Raji (cell line): ENCODE measurements around the gene VIPAS39.

Source experiments
- POLR2A ChIP-seq: IDR thresholded peaks from 2 replicates; pipeline ENCODE4 v1.6.1; 2011; ENCODE audit warnings: low read depth, low read length, control low read depth; ENCODE audit not compliant: insufficient read depth

VIPAS39 gene

DNA sequence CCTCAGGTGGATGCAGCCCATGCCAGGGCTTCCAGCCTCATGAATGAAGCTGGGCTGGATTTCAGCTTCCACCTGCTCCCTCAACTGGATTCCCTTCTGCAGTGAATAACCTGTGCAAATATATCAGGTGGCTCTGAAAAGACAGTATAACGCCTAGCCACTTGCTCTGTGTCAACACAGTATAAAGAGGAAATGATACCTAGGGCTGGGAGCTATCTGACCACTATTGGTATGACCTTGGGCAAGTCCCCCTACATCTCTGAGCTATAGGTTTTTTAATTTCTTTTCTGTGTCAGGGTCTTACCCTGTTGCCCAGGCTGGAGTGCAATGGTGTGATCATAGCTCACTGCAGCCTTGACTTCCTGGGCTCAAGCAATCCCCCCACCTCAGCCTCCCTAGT is 21.4 kb upstream of the VIPAS39 start:
- TF ChIP-seq POLR2A, result no peak

DNA sequence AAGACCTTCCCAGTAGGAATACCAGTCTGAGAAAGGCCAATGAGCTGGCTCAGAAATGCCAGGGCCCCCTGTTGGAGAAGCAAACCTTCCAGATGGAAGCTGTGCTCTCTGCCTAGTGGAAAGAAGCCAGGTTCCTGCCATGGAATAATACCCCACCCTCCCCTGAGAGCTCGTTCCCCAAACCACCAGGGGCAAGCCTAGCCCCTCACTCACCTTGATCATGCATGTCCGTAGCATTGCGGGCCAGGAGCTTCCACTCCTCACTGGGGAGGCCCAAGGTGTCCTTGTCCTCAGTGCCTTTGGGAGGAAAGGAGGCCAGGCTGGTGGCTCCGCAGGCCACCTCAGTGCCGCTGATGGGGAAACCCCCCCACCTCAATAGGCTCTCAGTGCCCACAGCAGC is 20.6 kb upstream of the VIPAS39 start:
- TF ChIP-seq POLR2A, result no peak

DNA sequence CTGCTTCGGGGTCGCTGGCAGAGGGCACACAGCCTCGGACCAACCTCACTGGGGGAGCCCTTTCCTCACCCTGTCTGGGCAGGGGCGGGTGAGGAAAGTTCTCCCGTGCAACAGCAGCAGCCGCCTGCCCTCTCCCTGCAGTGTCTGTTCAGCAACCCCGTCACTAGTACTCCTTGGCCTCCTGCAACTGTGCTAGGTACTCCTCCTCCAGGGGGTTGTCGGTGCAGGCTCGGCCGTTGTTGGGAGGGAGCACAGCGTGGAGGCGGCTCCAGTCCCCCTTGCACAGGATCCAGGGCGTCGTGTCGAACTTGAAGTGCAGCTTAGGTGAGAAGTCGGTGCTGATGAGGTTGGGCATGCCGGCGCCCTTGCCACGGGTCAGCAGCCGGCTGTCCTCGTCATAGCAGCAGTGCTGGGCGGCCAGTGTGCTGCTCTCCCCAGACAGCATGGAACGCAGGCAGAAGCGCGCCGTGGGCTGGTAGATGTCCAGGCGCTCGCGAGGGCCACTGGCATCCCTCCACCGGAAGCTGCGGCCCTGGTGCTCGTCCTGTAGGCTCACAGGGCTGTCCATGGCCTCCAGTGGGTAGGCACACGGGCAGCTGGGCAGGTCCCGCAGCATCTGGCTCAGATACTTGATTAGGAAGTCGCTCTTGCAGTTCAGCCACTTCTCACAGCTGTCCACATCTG is 18.2 kb upstream of the VIPAS39 start:
- TF ChIP-seq POLR2A, result no peak

DNA sequence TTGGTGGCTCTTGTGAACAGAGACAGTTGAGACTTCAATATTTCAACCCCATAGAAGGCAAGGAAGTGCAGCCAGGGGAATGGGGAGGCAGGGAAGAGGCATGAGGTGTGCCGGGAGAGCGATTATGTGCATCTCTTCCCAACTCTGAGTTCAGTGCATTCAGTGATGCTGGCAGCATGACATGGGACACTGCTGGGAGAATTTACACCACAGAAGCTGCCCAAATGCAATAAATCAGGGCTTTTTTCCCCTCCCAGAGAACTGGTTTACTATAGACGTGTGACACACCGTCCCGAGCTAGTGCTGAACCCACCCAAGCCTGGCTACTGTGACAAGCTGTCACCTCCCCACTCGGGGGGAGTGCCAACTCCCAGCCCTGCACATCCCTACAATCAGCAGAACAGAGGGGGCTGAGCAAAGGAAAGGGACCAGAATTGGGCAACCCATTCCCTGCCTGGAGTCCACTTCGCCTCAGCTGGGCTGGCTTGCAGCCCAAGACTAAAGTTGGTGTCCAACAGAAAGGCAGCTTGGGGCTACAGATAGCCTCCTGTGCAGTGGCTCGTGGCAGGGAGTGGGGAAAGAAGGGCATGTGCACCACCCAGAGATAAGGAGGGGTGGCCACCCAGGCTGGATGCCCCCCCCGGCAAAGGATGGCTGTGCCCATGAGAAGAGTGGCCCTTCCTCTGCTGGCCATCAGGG is 17.2 kb upstream of the VIPAS39 start:
- TF ChIP-seq POLR2A, result no peak

DNA sequence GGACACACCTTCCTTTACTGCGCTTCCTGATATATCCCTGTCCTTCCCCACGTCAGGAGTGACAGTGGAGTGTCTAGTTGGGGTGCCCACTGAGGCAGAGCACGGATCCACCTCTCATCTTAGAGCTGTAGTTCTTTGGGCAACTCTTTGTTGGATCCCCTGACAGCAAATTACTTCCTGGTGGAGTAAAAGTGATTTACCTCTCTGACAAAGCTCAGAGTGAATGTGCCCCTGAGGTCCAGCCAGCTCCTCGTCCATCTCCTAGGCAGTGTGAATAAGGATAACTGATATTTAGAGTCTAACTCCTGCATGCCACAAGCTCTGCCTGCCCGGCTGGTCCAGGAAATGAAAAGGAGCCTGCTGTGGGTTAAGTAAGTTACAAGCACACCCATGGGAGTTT is 16.5 kb upstream of the VIPAS39 start:
- no peak for TF ChIP-seq POLR2A

DNA sequence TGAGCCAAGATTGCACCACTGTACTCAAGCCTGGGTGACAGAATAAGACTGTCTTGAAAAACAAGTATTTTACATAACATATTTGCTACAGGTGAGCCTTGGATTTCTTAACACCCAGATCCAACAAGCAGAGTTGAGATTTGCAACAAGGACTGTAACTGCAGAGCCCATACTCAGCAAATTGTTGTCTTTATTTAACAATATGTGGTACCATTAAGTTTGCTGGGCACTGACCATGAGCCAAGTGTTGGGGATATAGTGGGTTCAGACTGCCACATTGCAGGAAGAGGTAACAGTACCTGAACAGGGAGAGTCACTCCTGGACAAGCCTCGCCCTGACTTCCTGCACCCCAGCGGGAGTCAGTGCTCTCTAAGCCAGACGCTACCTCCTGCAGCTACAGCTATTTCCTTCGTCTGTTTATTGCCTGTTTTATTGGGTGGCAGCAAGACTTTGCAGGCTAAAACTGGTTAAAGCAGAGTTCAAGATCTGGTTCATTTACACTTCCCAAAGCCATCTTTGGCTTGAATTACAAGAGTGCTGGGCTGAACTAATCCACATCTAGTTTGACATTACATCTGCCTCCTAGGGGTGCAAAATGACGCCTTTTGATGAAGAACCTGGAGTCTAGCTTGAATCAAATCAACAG is 12.9 kb upstream of the VIPAS39 start:
- TF ChIP-seq POLR2A, result no peak

DNA sequence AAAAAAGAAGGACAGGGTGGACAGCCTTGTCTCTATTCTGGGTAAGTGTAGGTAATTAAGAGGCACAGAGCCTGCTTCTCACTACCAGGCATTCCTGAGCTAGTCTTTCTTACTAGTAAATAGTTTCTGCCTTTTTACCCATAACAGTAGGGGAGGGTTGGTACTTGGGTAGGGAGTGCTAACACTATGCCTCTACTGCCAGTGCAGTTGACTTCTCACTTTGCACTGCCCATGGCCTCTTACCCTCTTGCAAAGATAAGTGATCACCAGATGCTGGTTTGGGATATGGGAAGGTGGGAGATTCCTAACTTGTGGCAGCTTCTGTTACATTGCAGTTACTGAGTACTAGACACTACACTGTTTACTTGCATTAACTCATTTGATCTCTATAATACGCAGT is 12.1 kb upstream of the VIPAS39 start:
- no peak for TF ChIP-seq POLR2A

DNA sequence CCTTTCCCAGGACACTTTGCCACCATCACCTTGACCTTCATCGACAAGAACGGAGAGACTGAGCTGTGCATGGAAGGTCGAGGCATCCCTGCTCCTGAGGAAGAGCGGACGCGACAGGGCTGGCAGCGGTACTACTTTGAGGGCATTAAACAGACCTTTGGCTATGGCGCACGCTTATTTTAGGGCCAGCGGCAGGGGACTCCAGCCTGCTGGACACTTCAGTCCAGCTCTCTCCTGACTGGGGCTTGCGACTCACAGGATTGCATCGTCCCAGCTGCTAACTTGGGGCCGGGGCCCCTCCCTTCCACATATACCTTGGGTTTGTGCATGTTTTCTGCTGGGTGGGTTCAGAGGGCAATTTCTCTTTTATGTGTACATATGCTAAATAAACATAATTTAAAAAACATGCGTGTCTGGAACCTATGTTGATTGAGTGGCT is 11.7 kb upstream of the VIPAS39 start:
- no peak for TF ChIP-seq POLR2A

DNA sequence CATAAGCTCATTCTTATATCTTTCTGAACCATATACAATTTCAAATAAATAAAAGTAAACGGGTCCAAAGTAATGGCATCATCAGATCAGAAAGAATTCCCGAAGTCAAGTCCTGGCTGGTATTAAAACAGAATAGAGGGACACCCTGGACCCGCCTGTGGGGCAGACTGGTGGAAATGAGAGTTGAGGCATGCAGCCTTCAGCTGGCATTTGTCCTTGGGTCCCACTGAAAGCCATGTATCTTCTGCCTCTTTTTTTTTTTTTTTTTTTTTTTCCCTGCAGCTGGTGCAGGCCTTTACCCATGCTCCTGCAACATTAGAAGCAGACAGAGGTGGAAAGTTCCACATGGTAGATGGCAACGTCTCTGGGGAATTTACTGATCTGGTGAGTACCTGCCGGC is 10.4 kb upstream of the VIPAS39 start:
- TF ChIP-seq POLR2A, result no peak

DNA sequence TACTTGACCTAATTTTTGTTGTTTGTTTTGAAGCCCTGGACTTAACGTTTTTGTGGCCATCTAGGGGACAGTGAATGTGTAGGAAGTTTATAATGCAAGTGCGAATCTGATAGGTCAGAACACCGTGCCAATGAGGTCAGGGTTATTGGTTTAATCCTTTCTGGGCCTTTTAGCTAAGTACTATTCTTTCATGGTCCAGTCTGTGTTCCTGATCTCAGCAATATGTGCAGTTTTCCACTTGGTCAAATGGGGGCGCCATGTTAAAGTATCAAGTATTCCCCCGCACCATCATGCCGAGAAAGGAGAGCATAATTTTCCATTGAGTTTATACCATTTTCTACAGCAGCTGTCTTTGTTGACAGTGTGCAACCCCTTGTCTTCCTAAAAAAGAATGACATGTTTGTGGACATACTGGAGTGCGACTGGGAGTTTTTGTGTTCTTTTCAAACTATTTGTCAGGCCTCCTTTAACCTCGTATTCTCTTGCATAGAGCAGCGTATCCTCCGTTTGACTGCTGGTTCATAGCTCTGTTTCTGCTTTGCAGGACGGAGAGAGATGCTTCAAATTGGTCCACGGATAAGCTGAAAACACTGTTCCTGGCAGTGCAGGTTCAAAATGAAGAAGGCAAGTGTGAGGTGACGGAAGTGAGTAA is 1.8 kb upstream of the VIPAS39 start:
- TF ChIP-seq POLR2A, result no peak

DNA sequence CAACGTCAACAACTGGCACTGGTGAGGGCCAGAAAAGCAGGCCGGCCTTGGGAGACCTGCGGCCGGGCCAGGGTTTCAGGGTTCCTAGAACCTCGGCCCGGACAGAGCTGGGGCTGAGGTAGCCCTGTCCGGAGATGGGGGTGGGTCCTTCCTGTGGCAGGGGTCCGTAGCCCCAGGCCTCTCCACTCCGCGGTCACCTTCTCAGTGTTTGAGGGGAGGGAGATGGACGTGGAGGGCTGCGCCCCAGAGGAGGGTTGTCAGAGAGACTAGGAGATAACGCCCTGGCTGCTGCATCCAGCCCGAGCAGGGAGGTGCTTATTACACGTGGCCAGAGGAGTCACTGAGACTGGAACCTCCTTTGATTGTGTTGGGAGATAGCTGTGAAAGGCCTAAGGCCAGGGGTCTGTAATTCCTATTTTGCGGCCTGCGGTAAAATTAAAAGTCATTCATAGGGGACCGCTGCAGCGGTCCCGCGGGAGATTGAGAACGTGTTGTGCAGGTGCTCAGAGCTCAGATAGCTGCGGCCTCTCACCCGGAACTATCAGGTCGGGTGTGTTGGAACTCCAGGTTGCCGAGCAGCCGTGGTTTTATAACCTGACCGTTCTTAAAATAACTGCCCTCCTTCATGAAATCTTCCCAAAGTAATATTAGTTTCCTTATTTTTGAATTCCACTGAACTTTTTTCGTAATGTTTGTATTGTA is 999 bp upstream of the VIPAS39 start:
- no peak; the same call in 1 of the 2 replicates for TF ChIP-seq POLR2A

DNA sequence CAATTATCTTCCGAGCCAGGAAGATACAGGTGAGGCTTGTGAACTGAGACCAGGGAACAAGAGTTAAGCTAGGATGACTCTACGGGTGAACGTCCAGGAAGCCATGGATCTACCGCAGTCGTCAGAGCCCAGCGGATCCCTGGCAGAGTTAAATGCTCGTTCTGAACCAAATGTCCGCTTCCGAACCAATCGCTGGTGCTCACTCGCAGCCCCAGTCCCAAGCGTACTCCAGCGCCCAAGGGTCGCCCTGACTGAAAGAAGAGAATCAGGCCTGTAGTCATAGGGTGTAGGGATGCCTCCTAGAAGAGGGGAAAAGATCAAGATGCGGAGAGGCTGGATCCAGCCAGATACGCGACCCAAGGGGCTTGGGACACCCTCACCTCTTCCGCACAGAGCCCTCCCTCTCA is 283 bp downstream of the VIPAS39 start:
- TF ChIP-seq POLR2A, result peak; percentile 95; the same call in 1 of the 2 replicates

DNA sequence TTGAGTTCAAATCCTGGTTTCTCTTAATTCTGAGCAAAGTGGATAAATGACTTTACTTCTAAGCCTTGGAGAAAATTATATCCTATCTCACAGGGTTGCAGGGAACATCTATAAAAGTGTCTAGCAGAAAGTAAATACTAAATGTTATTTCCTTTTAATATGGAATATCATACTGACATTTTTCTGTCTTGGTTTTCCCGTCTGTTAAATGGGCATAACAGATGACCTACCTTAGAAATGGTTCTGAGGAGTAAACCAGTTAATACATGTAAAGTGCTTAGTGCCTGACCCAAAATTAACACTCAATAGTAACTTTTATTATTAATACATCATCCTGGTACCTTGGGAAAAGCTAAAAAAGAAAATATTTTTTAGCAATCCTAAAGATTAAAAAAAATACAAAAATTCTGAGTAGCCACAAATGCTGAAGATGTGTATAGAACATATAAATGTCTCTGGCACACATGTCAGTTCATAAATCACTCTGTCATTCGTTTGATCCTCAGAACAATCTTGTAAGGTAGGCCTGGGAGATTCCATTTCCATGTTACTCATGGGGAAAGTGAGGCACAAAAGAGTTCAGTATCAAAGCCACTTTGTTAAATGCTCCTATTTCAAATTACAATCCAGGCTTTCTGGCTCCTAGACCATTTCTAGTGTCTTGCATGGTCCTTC is 1.3 kb downstream of the VIPAS39 start:
- no peak for TF ChIP-seq POLR2A

DNA sequence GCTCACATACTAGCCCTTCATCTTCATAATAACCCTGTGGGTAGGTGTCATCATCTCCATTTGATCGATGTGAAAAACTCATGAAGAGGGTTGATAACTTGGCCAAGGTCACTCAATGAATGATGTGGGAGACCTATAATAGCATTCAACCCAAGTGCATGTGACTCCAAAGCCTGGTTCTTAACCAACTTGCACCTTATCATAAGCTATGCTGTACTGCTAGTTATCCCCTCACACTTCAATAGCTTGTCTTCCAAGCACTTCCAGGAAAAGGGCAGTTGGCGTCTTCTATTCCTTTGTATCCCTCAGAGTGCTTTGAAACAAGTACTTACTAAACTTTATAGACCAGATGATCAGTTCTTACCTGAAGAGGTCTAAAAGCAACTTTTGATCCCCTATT is 15.2 kb downstream of the VIPAS39 start:
- TF ChIP-seq POLR2A, result no peak
